GM23338 (cell line): ENCODE data around the gene PHLDB1.

Experiments used
- CREB1 ChIP-seq: fragments of 250-450 bp; sonication (Bioruptor Pico); IDR thresholded peaks from 2 replicates; pipeline ENCODE4 v1.5.0; 2020; ENCODE audit warnings: low read depth, mild to moderate bottlenecking, moderate library complexity
- CTCF ChIP-seq, 2 experiments: fragments of 200-600 bp in 1 of 2; sonication (generic) in 1 of 2; conservative IDR thresholded peaks; 2 replicates each; pipeline versions ENCODE4 v1.5.1 to v1.6.1; 2016 to 2017; ENCODE audit warnings: antibody characterized with exemption in 2 of 2, low read depth in 2 of 2, mild to moderate bottlenecking in 2 of 2, moderate library complexity in 1 of 2
- EZH2 ChIP-seq: fragments of 200-600 bp; sonication (generic); IDR thresholded peaks from one replicate; pipeline ENCODE4 v1.8.0; 2017; ENCODE audit warnings: antibody characterized with exemption, mild to moderate bottlenecking, low read depth; ENCODE audit not compliant: unreplicated experiment
- EZH2phosphoT487 ChIP-seq: fragments of 200-600 bp; sonication (generic); IDR thresholded peaks from one replicate; pipeline ENCODE4 v1.8.1; 2018; ENCODE audit warnings: antibody characterized with exemption; ENCODE audit not compliant: unreplicated experiment
- JUNB ChIP-seq: IDR thresholded peaks from one replicate; pipeline ENCODE4 v1.6.1; 2016; ENCODE audit warnings: antibody characterized with exemption; ENCODE audit not compliant: unreplicated experiment
- NANOG ChIP-seq: IDR thresholded peaks from 2 replicates; pipeline ENCODE4 v1.6.1; 2016; ENCODE audit warnings: antibody characterized with exemption, borderline replicate concordance
- POLR2AphosphoS5 ChIP-seq: IDR thresholded peaks from 2 replicates; pipeline ENCODE4 v1.6.1; 2016; ENCODE audit warnings: antibody characterized with exemption, low read depth
- REST ChIP-seq: IDR thresholded peaks from one replicate; pipeline ENCODE4 v1.6.1; 2018; ENCODE audit warnings: antibody characterized with exemption; ENCODE audit not compliant: unreplicated experiment
- ZNF114 ChIP-seq: fragments of 250-450 bp; sonication (Bioruptor Pico); IDR thresholded peaks from 2 replicates; pipeline ENCODE4 v1.5.0; 2020; ENCODE audit warnings: mild to moderate bottlenecking, moderate library complexity
- ZNF331 ChIP-seq: fragments of 250-450 bp; sonication (Bioruptor Pico); IDR thresholded peaks from 2 replicates; pipeline ENCODE4 v1.5.0; 2020; ENCODE audit warnings: low read depth, mild to moderate bottlenecking, moderate library complexity
- ZNF462 ChIP-seq: fragments of 250-450 bp; sonication (Bioruptor Pico); IDR thresholded peaks from 2 replicates; pipeline ENCODE4 v1.5.0; 2020; ENCODE audit warnings: mild to moderate bottlenecking, moderate library complexity

GRCh38 chr11:118605116-118605867 lies 2.1 kb upstream of the PHLDB1 start:
- TF ChIP-seq EZH2 (no peak), CTCF (conservative IDR thresholded peaks at IDR 0.05; ENCODE audit: low read depth in 2 of 2) (no peak), REST (no peak), EZH2phosphoT487 (no peak), NANOG (no peak), POLR2AphosphoS5 (peak; percentile 55), JUNB (no peak), ZNF331 (no peak), ZNF114 (CRISPR knock-in tag) (no peak), CREB1 (no peak), ZNF462 (no peak)
